Stimulated activated CD4-positive, alpha-beta T cell treated with anti-CD3 and anti-CD28 coated beads, Interleukin-2, amount 100 ng/mL, for 48 hours (primary cell): Measurements from ENCODE around the gene SETBP1.

ENCODE experiments used
- DNase-seq, 2 donors: peaks; one replicate each; pipeline ENCODE4 v3.0.0-alpha.2; 2020

SETBP1 gene

GRCh38 chr18:44915661-44916060 is 235.0 kb downstream of the SETBP1 start:
- DNase-seq: no peak

DNA sequence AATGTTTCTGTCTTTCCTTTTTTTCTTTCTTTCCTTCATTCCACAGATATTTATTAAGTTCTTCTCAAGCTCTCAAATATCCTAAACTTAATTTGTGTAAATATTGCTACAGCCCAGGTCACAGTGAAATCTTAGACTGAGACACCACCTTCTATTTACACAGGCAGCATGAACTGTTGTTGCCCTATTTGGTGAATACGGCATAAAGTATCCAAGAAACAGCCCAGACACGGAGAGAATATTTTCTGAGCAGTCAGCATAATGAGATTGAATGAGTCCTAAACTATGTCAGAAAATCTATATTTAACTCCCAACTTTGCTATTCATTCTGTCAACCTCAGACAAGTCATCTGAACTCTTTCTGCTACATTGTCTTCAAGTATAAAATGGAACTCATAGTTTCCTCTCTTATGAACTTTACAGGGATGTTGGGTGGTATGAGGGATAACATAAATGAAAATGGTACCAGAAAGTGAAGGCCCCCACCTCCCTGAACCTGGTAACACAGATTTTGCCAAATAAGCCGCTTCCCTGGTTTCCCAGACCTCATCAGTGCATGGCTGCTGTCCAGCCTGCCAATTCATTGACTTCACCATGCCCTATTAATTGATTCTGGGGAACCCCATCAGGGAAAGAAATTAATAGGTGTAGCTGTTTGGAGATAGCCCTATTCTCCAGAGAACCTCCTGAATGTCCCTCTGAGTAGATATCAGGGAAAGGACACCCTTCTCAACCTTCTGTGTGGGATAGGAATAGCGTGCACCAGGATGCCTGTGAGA is 235.9 kb downstream of the SETBP1 start:
- no peak for DNase-seq

DNA sequence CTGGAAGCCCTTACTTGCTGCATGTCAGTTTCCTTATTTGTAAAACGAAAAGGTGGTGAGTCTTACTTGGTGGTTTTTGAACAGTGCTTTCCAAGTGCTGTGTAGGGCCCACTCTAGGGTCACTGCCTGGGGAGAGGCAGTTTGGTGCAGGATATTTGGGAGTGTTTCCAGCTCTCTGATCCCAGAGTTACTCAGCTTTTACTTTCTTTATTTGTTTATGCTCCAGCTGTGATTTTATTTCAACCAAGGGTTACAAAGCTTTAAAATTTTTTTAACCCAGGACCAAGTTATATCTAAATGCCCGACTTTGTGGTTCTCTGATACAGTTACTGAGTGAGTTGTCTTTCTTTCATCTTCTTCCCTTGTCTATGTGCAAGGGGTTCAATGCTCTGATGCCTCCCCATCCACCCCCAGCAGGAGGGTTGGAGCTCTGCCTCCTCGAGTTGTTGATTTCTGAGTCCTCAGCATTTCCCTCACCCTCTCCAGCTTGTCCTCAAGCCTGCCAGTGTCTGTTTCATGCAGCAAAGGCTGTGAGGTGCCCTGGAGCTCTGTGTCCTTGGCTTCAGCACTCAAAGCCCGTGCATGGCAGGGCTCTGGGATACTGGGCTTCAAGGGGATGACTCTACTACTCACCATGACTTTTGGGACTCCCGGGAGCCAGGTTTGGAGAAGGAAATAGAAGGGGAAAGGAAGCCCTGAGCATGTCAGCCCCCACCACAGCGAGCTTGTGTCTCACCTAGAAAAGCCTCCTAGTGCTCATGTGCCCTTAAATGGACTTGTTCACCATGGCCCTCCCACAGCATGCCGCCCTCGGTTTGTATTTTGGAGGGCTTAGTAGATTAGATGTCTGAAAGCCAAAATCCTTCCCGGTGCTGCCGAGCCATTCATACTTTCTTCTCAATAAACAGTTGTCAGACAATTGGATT is 236.8 kb downstream of the SETBP1 start:
- DNase-seq: no peak

- DNase-seq: no peak
Observed at GRCh38 chr18:44918142-44918476, 237.4 kb downstream of the SETBP1 start.

- no peak for DNase-seq
Observed at GRCh38 chr18:44920441-44920840, 239.8 kb downstream of the SETBP1 start.

DNA sequence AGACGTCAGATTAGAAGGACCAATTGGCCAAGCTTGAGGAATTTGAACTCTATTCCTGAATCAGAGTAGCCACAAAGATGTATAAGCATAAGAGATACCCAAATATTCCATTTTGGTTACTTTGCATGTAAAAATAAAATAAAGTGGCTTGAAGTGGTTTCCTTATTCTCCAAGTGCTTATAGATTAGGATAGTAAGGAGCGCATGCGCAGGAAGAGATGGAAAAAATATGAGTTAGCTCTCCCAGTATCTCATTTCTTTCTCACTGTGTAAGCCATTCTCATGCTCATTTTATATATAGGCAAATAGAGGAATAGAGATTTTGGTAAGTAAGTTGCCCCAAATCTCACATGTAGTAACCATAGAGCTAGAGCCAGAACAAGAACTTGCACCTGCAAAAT is 241.3 kb downstream of the SETBP1 start:
- DNase-seq: no peak

GRCh38 chr18:44922968-44923367 is 242.3 kb downstream of the SETBP1 start:
- no peak for DNase-seq

DNA sequence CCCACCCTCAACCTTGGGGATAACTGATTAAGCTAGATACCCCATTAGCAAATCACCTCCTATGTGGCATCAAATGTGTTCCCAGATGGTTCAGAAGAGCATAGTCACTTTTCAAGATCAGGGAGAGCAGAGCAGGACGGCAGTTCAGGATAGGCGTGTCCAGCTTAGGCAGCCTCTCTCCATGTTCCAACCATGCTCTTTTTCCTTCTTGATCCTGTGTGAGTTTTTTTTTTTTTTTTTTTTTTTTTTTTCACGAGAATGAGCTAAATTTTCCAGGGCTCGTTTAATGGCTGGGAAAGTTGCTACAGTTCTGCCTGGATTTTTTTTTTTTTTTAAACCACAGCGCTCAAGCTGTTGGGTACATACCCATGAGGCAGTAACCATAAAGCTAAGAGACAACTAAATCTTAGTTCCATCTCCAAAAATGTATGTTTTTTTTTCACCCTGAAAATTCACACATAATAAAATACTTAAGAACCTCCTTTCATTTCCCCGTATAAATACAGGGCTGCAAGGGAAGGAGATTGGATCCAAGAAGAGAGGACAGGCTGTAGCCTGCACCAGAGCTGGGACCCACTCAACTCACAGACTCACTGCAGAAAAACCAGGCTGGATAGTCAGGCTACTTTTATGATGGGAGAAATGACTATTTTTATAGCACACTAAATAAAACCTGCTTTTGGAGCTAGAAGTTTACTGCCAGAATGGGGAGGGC is 244.3 kb downstream of the SETBP1 start:
- no peak for DNase-seq

DNA sequence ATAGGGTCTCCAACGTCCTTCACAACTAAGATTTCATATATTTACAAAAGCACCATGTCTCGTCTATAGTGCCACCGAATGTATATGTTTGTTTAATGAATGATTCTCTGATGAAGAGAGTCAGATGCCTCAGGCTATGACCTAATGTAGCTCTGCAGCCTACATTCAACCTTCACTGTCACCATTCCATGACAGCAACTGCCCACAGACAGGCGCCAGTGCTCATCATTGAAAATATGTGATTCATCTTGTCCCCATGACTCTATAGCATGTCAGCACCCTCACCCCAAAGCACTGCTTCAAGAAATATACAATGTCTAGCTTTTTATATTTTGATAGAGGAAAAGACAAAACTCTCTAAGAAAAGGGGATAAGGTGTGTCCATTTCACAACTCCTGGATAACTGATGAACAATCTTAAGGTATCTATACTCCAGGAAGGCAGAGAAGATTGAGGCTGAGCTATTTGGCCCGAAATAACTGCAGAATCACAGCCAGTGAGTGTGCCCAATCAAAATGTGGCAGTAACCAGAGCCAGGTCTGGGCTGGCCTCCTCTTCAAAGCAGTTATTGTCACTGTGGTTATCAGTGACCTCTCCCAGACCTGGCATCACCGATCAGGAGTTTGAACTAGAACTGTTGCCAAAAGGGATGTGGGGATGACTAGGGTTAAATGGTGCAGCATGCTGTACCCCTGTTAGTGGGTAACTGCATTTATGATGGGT is 246.6 kb downstream of the SETBP1 start:
- DNase-seq: no peak

- DNase-seq: no peak
Observed at GRCh38 chr18:44934901-44935300, 254.2 kb downstream of the SETBP1 start.

DNA sequence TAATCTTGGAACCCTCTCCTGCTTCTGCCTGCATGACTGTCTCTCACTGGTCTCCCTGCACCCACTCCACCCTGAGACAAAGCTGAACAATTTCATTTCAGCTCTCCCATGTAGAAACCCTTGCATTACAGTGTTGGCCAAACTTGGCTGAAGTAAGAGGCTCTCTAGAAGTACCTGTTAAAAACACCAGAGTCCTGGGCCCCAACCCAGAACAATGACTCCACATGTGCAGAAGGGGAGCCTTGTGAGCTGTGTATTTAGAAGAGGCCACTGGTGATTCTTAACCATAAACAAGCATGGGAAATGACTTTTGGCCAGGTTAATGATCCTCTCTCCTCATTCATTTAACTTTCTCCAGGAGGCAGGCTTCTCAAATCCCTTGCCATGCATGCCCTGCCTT is 254.8 kb downstream of the SETBP1 start:
- DNase-seq: no peak

GRCh38 chr18:44936485-44936884 is 255.8 kb downstream of the SETBP1 start:
- no peak for DNase-seq

- no peak for DNase-seq
Observed at GRCh38 chr18:44937960-44938719, 257.5 kb downstream of the SETBP1 start.

DNA sequence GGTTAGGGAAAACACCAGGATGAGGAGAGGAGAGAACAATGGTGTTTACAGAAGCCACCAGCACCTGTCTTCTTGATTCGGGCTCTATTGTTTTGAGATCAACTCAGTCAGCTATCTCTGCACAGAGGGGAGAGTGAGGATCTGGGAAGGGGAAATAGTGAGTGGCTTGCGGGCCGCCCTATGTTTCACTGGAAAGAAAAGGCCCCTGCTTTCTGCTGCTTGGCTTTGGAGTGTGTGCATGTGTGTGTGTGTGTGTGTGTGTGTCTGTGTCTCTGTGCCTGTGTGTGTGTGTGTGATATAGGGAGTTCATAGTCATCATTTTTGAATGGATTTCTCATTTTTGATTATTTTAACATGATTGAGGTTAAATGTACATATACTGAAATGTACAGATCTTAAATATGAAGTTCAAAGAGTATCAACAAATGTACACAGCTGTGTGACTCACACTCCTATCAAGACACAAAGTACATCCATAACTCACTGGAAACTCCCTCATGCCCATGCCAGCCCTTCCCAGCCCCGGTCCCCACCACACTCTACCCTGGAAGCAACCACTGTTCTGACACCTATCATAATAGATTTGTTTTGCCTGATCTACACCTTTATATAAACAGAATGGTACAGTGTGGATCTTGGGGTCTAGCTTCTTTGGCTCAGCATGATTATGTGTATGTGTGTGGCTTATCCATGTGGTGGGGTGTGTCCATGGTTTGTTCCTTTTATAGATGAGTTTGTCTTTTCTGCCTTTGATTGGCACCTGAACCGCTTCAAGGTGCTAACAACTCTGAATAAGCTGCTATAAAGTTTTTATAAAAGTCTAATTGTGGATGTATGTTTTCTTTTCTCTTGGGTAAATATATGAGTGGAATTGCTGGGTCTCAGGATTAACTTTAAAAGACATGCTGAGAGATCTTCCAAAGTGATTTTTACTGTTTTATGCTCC is 258.3 kb downstream of the SETBP1 start:
- DNase-seq: no peak

DNA sequence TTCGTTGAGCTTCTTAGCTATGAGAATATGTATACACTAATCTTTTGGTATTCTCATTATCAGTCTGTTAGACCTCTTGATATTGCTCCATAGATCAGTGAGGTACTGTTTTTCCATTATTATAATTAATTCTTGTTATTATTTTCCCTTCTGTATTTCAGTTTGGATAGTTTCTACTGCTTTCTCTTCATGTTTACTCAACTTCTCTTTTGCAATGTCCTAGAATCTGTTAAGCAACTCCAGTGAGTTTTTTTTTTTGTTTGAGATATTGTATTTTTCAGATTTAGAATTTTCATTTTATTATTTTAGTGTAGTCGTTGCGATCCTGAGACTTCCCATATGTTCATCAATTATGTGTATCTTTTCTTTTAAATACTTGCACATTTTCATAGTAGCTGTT is 260.8 kb downstream of the SETBP1 start:
- DNase-seq: no peak

GRCh38 chr18:44942073-44942472 is 261.4 kb downstream of the SETBP1 start:
- DNase-seq: no peak

- no peak for DNase-seq
Observed at GRCh38 chr18:44943311-44943881, 262.7 kb downstream of the SETBP1 start.

- DNase-seq: no peak
Observed at GRCh38 chr18:44944461-44944860, 263.8 kb downstream of the SETBP1 start.

DNA sequence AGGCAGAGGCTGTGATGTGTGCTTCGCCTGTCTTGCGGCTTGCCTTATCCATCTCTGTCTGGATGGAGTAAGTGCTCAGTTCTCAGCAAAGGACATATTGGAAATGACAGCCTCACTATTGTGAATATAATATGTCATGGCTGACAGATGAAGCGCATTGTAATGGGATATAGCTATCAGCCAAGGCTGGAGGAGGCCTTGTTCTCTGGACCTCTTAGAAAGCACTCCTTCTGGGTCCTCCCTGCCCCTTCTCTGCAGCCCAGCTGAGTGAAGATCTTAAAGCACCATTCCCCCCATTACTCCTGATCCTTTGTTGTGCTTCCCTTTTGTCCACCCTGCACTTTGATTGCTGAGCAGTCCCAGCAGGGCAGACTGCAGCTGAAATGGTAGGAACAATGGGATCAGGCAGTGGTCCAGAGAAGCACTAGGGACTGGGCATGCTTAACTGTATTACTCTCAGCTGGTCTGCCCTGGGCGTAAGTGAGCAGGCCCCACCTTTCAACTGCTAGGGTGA is 265.3 kb downstream of the SETBP1 start:
- no peak for DNase-seq

- DNase-seq: no peak
Observed at GRCh38 chr18:44946529-44947113, 265.9 kb downstream of the SETBP1 start.
